ENCODE results near the gene SLC10A4.

DNA sequence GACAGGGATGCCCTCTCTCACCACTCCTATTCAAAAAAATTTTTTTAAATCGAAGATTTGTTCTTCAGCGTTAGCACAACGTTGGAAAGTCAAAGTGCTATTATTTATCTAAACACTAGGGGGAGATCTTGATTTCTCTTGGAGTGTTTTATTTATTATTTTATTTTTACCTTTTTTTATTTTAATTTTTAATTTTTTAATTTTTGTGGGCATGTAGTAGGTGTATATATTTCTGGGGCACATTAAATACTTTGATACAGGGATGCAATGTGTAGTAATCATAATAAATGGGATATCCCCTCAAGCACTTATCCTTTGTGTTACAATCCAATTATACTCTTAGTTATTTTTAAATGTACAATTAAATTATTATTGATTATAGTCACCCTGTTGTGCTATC is 37.4 kb upstream of the SLC10A4 start:
- TF ChIP-seq, protein P1, sequence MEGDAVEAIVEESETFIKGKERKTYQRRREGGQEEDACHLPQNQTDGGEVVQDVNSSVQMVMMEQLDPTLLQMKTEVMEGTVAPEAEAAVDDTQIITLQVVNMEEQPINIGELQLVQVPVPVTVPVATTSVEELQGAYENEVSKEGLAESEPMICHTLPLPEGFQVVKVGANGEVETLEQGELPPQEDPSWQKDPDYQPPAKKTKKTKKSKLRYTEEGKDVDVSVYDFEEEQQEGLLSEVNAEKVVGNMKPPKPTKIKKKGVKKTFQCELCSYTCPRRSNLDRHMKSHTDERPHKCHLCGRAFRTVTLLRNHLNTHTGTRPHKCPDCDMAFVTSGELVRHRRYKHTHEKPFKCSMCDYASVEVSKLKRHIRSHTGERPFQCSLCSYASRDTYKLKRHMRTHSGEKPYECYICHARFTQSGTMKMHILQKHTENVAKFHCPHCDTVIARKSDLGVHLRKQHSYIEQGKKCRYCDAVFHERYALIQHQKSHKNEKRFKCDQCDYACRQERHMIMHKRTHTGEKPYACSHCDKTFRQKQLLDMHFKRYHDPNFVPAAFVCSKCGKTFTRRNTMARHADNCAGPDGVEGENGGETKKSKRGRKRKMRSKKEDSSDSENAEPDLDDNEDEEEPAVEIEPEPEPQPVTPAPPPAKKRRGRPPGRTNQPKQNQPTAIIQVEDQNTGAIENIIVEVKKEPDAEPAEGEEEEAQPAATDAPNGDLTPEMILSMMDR (IDR thresholded peaks at IDR 0.05) = peak in 1 of 2 donors; percentile 49
- no peak for TF ChIP-seq POLR2A (IDR thresholded peaks at IDR 0.05)
- no peak for TF ChIP-seq POLR2AphosphoS5 (IDR thresholded peaks at IDR 0.05)
- TF ChIP-seq EP300 (IDR thresholded peaks at IDR 0.05) = no peak
